Keratinocyte (primary cell): ENCODE measurements around the gene TBC1D2.

Experiments
- CTCF ChIP-seq, 3 experiments: IDR thresholded peaks in 1 of 3; conservative IDR thresholded peaks in 1 of 3; optimal IDR thresholded peaks in 1 of 3; 2 replicates in 2 of 3; 3 replicates in 1 of 3; pipeline versions ENCODE3 to v1.5.1; 2011; ENCODE audit warnings: low read length in 3 of 3, mild to moderate bottlenecking in 3 of 3, moderate library complexity in 2 of 3, control low read depth in 1 of 3, inconsistent platforms in 1 of 3; ENCODE audit not compliant: insufficient read depth in 2 of 3; ENCODE audit errors: extremely low read depth in 1 of 3
- EZH2 ChIP-seq: IDR thresholded peaks from one replicate; pipeline ENCODE4 v1.6.1; 2012; ENCODE audit warnings: inconsistent platforms, mild to moderate bottlenecking, low read length, moderate library complexity

GRCh38 chr9:98271479-98271878, 16.0 kb upstream of the TBC1D2 start:
- TF ChIP-seq CTCF (optimal IDR thresholded peaks at IDR 0.05 in 1 of 3, IDR thresholded peaks at IDR 0.05 in 1 of 3, conservative IDR thresholded peaks at IDR 0.05 in 1 of 3; ENCODE audit: extremely low read depth in 1 of 3, insufficient read depth in 2 of 3, low read length in 3 of 3) (no peak), EZH2 (no peak)
